HG02870 (cell line): Measurements from ENCODE around the gene ERICH6B.
"Not testable (repeated sequence)": the region's sequence is repeated elsewhere in the genome, so short reads cannot be mapped to it uniquely, and the experiment has no call there.

Experiments used
- ATAC-seq: cut with Tn5 transposase; IDR thresholded peaks from one replicate; pipeline ENCODE4 v1.9.1; 2021; ENCODE audit warnings: mild to moderate bottlenecking, moderate library complexity; ENCODE audit not compliant: unreplicated experiment

The ERICH6B gene

DNA sequence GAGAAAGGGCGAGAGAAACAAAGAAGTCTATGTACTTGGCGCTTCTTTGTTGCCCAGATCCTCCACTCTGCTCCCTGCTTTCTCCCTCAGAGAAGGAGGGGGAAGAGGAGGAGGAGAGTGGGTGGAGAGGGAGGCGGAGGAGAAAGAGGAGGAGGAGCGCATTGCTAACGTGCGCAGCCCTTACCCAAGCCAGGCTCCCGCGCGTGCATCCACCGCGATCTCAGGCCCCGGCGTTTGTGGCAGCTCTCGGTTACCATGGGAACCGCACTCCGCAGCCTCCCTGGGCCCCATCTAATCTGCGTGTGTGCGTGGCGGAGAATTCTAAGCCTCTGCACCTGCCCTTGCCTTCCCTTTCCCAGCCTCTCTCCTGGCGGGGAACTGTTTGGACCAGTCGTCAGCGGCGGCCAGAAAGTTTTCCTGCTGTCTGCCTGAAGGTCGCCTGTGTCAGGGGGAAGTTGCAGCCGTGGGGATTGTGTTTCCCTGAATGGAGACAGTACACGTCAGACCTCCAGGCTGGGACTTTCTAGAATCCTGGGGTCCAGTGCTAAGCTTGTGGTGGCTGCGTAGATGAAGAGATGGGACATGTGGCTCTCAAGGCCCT lies at the start of gene ERICH6B:
TSS of gene ERICH6B (minus strand) at position 239 of the 601 bp plus-strand sequence. CDS start 18,734 bp downstream, outside the sequence.
- no peak for ATAC-seq

DNA sequence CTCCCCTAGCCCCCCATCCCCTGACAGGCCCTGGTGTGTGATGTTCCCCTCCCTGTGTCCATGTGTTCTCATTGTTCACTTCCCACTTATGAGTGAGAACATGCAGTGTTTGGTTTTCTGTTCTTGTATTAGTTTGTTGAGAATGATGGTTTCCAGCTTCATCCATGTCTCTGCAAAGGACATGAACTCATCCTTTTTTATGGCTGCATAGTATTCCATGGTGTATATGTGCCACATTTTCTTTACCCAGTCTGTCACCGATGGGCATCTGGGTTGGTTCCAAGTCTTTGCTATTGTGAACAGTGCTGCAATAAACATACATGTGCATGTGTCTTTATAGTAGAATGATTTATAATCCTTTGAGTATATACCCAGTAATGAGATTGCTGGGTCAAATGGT lies 47.4 kb upstream of the ERICH6B start:
- ATAC-seq = not testable (repeated sequence)

DNA sequence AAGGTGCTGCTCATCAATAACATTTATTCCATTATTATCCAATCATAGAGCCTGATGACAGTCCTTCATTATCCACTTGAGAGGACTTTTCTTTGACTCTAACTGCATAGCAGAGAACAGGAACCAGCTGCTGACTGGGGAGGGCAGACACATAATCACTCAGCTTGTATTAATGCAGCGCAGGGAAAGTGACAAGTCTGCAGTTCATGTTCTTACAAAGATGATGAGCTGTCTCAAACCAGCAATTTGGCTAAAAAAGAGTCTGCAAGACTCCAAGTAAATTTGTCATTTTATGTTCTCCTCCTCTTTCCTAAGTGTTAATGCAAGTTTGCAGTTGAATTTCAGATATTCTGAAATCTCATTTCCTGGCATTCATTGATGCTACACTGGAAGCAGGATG lies 46.6 kb upstream of the ERICH6B start:
- ATAC-seq = no peak

DNA sequence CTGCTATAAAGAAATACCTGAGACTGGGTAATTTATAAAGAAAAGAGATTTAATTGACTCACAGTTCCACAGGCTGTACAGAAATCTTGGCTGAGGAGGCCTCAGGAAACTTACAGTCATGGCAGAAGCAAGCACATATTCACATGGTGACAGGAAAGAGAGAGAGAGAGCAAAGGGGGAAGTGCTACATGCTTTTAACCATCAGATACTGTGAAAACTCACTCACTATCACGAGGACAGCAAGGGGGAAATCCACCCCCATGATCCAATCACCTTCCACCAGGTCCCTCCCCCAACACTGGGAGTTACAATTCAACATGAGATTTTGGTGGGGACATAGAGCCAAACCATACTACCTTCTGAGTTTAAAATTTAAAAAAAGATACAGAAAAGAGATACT lies 44.9 kb upstream of the ERICH6B start:
- ATAC-seq = not testable (repeated sequence)

DNA sequence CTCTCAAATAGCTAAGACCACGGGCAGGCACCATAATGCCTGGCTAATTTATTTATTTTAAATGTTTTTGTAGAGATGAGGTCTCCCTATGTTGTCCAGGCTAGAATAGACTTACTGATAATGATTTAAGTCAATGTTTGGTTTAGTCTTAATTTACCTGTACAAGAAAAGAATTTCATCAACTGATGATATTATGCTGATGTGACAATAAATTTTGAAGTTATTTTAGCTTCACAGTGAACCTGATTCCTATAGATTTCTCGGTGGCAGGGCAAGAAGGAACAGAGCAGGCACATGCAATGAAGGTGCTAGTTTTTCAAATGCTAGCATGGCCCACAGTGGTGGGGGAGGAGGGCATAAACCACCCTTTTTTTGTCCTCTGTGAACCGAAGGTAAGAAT lies 44.0 kb upstream of the ERICH6B start:
- no peak for ATAC-seq

DNA sequence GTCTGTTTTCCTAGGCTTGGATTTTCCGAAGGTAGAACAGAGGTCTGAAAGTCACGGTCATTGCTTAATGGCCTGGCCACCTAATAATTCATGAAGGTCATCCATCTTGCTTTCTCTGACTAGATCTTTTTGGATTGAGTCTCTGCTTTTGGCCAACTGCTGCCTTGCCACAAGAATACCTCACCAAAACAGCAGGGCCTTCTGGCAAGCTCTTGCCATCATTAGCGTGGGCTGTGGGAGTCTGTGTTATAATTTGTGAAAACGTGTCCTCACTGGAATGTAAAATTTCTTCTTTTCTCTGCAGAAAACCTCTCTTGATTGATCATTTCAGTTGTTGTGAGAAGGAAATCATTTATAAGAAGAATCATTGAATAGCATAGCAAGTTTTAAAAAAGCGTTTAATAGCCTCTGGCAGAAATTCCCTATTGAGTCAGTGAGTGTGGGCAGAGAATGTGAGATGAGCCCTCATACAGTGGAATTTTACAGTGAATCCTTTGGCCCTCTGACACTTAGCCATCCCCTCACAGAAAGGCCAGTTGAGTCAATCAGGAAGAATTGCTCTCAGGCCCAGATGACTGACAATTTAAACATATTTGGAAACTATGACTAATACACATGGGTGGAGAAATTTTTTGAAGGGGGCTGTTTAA lies 43.2 kb upstream of the ERICH6B start:
- ATAC-seq = no peak

DNA sequence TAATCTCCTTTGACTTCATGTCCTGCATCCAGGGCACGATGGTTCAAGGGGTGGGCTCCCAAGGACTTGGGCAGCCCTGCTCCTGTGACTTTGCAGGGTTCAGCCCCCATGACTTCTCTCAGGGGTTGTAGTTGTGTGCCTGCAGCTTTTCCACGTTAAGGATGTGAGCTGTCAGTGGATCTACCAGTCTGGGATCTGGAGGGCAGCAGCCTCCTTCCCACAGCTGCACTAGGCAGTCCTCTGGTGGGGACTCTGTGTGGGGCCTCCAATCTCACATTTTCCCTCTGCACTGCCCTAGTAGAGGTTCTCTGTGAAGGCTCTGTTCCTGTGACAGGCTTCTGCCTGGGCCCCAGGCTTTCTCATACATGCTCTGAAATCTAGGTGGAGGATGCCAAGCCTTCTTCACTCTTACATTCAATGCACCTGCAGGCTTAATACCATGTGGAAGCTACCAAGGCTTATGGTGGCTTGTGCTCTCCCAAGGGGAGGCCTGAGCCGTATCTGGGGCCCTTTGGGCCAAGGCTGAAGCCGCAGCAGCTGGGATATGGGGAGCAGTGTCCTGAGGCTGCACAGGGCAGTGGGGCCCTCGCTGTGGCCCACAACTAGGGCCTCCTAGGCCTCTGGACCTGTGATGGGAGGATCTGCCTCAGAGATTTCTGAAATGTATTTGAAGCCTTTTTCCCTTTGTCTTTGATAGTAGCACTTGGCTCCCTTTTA lies 39.3 kb upstream of the ERICH6B start:
- no peak for ATAC-seq

DNA sequence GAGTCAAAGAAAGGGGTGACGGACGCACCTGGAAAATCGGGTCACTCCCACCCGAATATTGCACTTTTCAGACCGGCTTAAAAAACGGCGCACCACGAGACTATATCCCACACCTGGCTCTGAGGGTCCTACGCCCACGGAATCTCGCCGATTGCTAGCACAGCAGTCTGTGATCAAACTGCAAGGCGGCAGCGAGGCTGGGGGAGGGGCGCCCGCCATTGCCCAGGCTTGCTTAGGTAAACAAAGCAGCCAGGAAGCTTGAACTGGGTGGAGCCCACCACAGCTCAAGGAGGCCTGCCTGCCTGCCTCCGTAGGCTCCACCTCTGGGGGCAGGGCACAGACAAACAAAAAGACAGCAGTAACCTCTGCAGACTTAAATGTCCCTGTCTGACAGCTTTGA lies 29.7 kb upstream of the ERICH6B start:
- not testable (repeated sequence) for ATAC-seq

DNA sequence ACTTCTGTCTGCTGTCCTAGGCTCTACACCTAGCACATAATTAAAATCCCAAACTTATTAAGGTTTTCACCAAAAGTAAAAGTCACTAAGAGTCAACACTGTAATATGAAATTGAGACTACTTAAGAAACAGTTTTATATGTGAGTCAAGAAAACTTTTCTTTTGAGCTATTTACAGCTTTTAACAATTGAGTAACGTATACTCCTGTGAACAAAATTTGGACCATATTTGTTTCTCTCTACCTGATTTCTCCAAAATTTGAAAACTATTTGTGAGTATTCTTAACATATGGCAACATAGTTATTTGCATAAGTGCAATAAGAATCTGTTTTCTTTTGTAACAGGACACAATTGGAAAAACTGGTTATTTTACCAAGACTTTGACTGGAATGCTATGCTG lies 26.6 kb upstream of the ERICH6B start:
- ATAC-seq = not testable (repeated sequence)

DNA sequence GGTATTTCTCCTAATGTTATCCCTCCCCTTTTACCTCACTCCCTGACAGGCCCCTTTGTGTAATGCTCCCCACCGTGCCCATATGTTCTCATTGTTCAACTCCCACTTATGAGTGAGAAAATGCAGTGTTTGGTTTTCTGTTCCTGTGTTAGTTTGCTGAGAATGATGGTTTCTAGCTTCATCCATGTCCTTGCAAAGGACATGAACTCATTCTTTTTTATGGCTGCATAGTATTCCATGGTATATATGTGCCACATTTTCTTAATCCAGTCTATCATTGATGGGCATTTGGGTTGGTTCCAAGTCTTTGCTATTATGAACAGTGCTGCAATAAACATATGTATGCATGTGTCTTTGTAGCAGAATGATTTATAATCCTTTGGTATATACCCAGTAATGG lies 19.8 kb upstream of the ERICH6B start:
- not testable (repeated sequence) for ATAC-seq

DNA sequence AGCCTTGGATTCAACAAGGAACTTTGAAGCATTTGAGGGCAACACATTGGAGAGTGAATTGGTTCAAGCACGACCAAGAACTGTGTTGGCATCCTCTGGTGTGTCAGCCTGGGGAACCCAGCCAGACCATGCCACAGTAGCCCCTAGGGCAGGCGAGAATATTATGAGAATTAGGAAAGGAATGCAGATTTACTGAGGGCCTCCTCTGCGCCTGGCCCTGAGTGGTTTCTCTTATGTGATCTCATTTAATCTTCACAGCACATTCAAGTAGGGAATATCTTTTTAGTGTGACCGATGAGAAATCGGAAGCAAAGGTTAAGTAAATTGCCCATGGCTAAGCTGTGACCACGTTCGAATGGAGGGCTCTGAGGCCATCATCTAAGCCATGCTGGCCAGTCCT lies 15.3 kb upstream of the ERICH6B start:
- ATAC-seq = no peak

DNA sequence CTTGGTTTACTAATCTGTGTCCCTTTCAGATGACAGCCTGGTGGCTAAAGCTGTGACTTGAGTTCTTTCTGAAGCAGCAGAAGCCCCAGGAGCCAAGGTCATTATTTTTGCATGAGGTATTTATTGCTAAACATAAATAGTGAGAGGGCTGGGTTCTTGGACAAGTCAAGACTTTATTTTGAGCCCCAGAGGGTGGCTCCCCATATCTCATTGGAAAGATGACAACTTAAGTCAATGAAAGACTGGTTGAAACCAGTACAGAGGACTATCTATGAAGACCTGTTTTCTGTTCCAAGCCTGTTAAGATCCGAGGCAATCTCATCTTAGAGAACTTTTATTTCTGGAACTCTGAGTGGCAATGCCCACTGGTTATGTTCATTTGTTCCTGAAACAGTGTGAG lies 14.4 kb upstream of the ERICH6B start:
- no peak for ATAC-seq

DNA sequence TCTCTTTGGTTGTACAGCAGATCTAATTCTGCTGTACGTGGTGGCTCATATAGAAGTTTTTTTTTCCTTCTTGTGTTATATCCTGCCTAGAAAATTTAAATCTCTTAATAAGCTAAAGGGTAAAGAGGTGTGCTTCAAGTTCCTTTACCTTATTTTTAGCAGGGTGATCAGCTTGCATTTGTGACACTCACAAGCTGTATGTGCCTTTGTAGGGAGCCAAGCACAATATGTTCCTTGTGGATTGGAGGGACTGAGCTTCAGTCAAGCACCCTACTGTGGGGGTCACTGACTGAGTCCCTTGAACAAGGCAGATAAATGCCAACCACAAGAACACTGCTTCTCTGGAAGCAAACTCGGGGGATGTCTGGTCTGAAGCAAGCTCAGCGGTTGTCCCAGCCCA lies 12.6 kb upstream of the ERICH6B start:
- no peak for ATAC-seq

DNA sequence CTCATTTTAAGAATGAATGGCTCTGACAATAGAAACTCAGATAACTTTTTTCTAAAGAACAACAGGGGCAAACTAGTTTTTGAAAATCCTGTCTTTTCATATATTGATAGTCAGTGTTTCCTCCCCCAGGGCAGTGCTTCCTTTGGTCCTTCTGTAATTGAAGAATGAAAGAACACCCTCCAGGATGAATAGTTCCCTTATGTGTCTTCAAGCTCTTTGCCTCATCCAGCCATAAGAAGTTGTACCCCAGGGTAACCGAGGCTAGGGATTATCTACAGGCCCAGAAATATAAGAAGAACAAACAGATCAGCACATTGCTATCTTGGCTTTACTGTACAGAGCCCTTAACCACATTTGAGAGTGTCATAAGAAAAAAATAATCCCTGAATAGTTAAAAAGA lies 12.1 kb upstream of the ERICH6B start:
- ATAC-seq = no peak

DNA sequence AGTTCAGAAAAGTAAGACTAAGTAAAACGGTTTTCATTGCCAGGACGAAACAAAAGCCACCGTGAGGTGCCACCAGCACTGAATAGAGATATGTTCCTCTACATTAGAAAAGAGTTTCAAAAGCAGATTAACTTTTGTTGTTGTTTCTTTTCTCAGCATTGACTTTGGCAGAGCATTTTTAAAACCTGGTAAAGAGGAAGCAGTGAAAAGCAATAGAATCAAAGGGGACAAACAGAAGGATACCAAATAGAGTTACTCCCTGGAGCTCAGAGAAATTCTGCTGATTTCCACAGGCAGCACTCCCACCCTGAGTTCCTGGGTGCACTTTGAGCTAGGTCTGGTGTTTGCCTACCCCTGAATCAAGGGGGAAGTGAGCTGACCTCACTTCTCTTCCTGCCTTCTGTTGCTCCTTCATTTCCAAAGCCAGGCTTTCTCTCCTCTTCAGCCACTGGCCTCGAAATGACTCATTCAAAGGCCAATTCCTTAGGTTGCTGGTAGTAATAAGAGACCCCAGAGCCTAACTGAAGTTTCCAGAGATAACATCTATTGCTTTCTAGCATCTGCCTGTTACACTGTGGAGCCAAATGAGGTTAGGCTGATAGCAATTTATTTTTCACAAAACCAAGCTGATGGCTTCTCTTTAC lies 11.3 kb upstream of the ERICH6B start:
- ATAC-seq = no peak

DNA sequence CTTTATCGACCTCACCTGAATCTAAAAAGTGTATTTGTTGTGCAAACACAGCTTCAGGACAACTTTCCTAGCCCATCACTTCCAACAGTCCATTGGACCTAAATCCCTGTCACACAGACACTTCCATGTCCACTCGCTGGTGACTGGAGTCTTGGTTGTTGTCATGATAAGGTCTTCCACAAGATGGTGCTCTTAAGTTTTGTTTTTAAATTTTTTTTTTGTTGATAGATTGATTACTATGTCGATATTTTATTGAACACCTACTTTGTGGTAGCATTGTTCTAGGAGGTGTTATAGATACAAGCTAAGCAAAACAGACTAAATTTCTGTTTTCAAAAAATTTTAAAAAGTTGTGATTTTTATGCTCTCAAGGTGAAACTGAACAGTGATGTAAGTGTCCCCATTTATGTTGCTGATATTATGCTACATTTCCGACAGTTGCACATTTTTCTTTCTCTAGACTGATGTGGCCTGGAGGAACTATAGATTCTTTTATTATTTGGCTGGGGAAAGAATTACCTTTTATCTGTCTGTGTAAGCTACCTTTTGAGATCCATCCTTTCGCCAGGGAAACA lies 8.1 kb upstream of the ERICH6B start:
- ATAC-seq = no peak

DNA sequence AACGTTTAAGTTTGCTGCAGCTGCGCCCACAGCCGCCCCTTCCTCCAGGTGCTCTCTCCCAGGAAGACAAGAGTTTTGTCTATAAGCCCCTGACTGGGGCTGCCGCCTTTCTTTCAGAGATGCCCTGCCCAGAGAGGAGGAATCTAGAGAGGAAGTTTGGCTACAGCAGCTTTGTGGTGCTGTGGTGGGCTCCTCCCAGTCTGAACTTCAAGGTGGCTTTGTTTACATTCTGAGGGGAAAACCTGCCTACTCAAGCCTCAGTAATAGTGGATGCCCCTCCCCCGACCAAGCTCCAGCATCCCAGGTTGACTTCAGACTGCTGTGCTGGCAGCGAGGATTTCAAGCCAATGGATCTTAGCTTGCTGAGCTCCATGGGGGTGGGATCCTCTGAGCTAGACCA lies 6.4 kb upstream of the ERICH6B start:
- ATAC-seq = no peak

DNA sequence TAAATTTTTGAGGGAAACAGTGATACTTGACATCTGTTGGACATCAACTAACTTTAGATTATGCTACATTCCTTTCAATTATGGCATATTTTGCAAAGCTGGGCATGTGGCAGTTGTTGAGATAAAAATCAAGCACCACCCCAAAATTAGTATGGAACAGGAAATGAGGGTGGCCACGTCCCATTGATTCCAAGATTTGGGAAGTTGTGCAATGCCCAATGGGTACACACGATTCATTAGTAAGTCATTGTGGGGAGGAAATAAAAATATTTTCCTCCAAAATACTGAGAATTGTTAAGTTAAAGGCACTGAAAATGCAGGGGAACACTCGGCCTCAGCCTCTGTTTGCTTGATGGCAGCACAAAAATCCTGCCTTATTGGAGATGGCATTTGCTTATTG lies 7.6 kb downstream of the ERICH6B start:
- no peak for ATAC-seq

DNA sequence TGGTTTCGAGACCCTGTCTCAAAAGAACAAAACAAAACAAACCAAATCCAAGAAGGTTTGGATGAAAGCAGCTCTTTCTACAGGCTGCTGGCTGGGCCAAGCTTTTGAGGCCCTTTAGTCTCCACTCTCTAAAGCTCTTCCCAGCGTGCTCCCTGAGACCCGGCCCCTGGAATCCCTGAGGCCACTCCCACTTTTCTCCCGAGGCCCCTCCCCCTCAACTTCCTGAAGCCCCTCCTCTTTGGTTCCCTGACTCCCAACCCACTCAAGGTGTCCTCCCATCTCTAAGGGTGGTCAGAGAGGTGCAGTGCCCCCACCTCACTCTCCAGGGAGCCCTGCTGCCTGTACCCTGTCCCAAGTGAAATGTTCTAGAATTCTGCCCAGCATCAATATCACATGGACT lies 10.6 kb downstream of the ERICH6B start:
- ATAC-seq = no peak

DNA sequence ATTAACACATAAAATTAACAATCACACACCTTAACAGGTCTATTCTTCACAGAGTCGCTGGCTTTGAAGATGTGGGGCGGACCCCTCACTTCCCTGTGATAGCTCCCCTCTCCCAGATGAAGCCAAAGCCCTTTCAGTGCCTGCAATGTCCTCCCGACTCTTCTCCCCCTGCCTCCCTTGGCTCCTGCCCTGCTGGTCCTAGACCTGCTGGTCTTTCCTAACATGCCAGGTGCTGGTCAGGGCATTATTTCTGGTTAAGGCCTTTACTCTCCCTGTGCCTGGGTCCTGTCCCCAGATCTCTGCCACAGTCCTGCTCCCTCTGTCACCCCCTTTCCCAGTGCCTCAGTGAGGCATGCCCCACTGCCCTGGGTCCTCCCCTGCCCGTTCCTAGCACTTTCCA lies 12.2 kb downstream of the ERICH6B start:
- ATAC-seq = no peak
